K562 (cell line): ENCODE measurements around the gene SMARCB1. TPM values are rescaled to one million over a fixed set of nuclear protein-coding genes. Genes with fewer than 3 reads are reported as not detected.
A peak's percentile ranks its signal among the peaks of the same experiment; 100 is the strongest.

Experiments
- ATAC-seq: fragments of 200-7000 bp; cut with Tn5 transposase; 3 replicates; pipeline ENCODE4 v1.9.1; 2020; ENCODE audit warnings: moderate library complexity
- BruUV-seq: library from RNA; stranded (reverse); fragments of 400-500 nt; replicated peaks from 2 replicates; lab custom pipeline; 2021; lab: Mats Ljungman, UMichigan
- CTCF ChIA-PET: fragments of 300-600 bp; formaldehyde crosslinking; extraction: SDS; loops from one replicate; lab custom pipeline; 2021; ENCODE audit warnings: low intra/inter-chr PET ratio; lab: Yijun Ruan, JAX
- POLR2A ChIA-PET: fragments of 300-600, 350-650 bp; sonication (Branson Sonifier 250); formaldehyde crosslinking; extraction: SDS; loops from one replicate; lab custom pipeline; 2021; ENCODE audit warnings: antibody characterized with exemption, inconsistent platforms; lab: Yijun Ruan, JAX
- DNase-seq, 4 experiments: peaks; one replicate each; pipeline versions ENCODE4 v3.0.0 to v3.0.0-alpha.2; 2011 to 2018; ENCODE audit warnings: low spot score in 3 of 4, mixed read lengths in 3 of 4; ENCODE audit errors: extremely low read depth in 1 of 4
- FAIRE-seq: peaks from 2 replicates; lab custom pipeline; 2011; peaks lifted over from hg19 to GRCh38; lab: Jason Lieb, UNC
- H2AFZ ChIP-seq: 2 replicates; pipeline ENCODE4 v1.6.0; 2011; ENCODE audit warnings: low read depth, low read length, control low read depth, inconsistent platforms
- H3K27ac ChIP-seq: fragments of 200-600 bp; 3 replicates; pipeline ENCODE4 v1.8.0; 2011; ENCODE audit warnings: low read depth, mild to moderate bottlenecking, control low read depth, inconsistent platforms, low read length, moderate library complexity, mixed read lengths; ENCODE audit errors: extremely low read depth
- H3K27me3 ChIP-seq, 2 experiments: fragments of 300-600 bp in 1 of 2; 2 replicates in 1 of 2; 3 replicates in 1 of 2; pipeline versions ENCODE4 v1.6.0 to v1.8.0; 2011; ENCODE audit warnings: inconsistent platforms in 2 of 2, low read length in 2 of 2, mild to moderate bottlenecking in 1 of 2, mixed read lengths in 1 of 2, moderate library complexity in 1 of 2; ENCODE audit not compliant: control insufficient read depth in 2 of 2, insufficient read depth in 2 of 2
- H3K36me3 ChIP-seq: fragments of 300-600 bp; 3 replicates; pipeline ENCODE4 v1.8.0; 2011; ENCODE audit warnings: mild to moderate bottlenecking, low read length, inconsistent platforms; ENCODE audit not compliant: control insufficient read depth, insufficient read depth
- H3K4me1 ChIP-seq, 2 experiments: fragments of 200-600 bp in 1 of 2; replicated peaks in 1 of 2; 2 replicates in 1 of 2; 3 replicates in 1 of 2; pipeline versions ENCODE4 v1.5.1 to v1.8.0; 2011; ENCODE audit warnings: inconsistent platforms in 2 of 2, low read length in 2 of 2, mild to moderate bottlenecking in 1 of 2, mixed read lengths in 1 of 2, moderate library complexity in 1 of 2; ENCODE audit not compliant: control insufficient read depth in 2 of 2, insufficient read depth in 2 of 2
- H3K4me2 ChIP-seq: 2 replicates; pipeline ENCODE4 v1.6.1; 2011; ENCODE audit warnings: low read length, control low read depth, inconsistent platforms, mixed read lengths; ENCODE audit not compliant: insufficient read depth
- H3K4me3 ChIP-seq: fragments of 200-600 bp; sonication (generic), shearing (Covaris generic); 2 replicates; pipeline ENCODE4 v1.5.1; 2016; ENCODE audit warnings: control low read depth, inconsistent platforms
- H3K79me2 ChIP-seq: fragments of 200-600 bp; 3 replicates; pipeline ENCODE4 v1.8.0; 2011; ENCODE audit warnings: low read length, inconsistent platforms; ENCODE audit not compliant: control insufficient read depth, insufficient read depth
- H3K9ac ChIP-seq, 2 experiments: 2 replicates each; pipeline versions ENCODE4 v1.6.0 to v1.6.1; 2011; ENCODE audit warnings: low read depth in 2 of 2, low read length in 2 of 2, control low read depth in 1 of 2, inconsistent platforms in 1 of 2, mild to moderate bottlenecking in 1 of 2, mixed read lengths in 1 of 2; ENCODE audit not compliant: insufficient read depth in 1 of 2
- H3K9me1 ChIP-seq: one replicate; pipeline ENCODE4 v1.6.0; 2011; ENCODE audit warnings: inconsistent platforms, mild to moderate bottlenecking, low read length, moderate library complexity; ENCODE audit not compliant: control insufficient read depth, insufficient read depth
- H3K9me3 ChIP-seq: replicated peaks from 2 replicates; pipeline ENCODE4 v1.5.1; 2011; ENCODE audit warnings: low read depth, low read length, inconsistent platforms; ENCODE audit not compliant: control insufficient read depth, insufficient read depth
- H4K20me1 ChIP-seq: replicated peaks from 2 replicates; pipeline ENCODE4 v1.6.1; 2011; ENCODE audit warnings: low read length, inconsistent platforms, mixed read lengths; ENCODE audit not compliant: control insufficient read depth, insufficient read depth
- ARHGAP35 ChIP-seq: fragments of 450-650 bp; IDR thresholded peaks from 2 replicates; pipeline ENCODE4 v1.6.1; 2018; ENCODE audit not compliant: partially characterized antibody
- IFI16 ChIP-seq: fragments of 250-450 bp; sonication (Bioruptor Pico); IDR thresholded peaks from 2 replicates; pipeline ENCODE4 v2.1.2; 2022; ENCODE audit warnings: mild to moderate bottlenecking, inconsistent platforms
- KLF16 ChIP-seq: IDR thresholded peaks from 2 replicates; pipeline ENCODE4 v1.6.1; 2016; ENCODE audit warnings: antibody characterized with exemption
- MYNN ChIP-seq, 2 experiments: sonication (generic); formaldehyde crosslinking in 1 of 2; IDR thresholded peaks; 2 replicates each; pipeline versions ENCODE4 v1.5.0 to v1.6.1; 2016 to 2020; ENCODE audit warnings: antibody characterized with exemption in 1 of 2, missing genetic modification reagents in 1 of 2
- ZNF146 ChIP-seq: IDR thresholded peaks from one replicate; pipeline ENCODE4 v1.6.1; 2018; ENCODE audit warnings: missing compliant biosample characterization; ENCODE audit not compliant: unreplicated experiment
- WGBS: fragments of 100-300 bp; shearing (Covaris generic); methylation state at CpG from one replicate; pipeline ENCODE4 v1.1.6; 2016; ENCODE audit warnings: low coverage, mixed read lengths; ENCODE audit not compliant: insufficient coverage; ENCODE audit errors: missing lambda C conversion rate; 5-methylcytosine and 5-hydroxymethylcytosine counted together
- in situ Hi-C: fragments of 300-500 bp; cut with MboI; formaldehyde crosslinking; loops from 4 replicates; pipeline ENCODE4 v1.15.0; 2018; ENCODE audit warnings: inconsistent platforms, mixed read lengths
- intact Hi-C: fragments of 100-400 bp; cut with micrococcal nuclease; formaldehyde crosslinking; loops from 2 replicates; pipeline ENCODE4 v1.14.2; 2022
- polyA plus RNA-seq, 8 experiments: library from polyadenylated mRNA; depleted of rRNA in 4 of 8; stranded (reverse) in 5 of 8; unstranded in 3 of 8; fragments of >200 nt; fragmentation: Nextera tagmentation in 2 of 8; fragmentation: Illumina TruSeq in 1 of 8; extraction: Ambion mirVana in 2 of 8; extraction: Trizol in 1 of 8; gene quantifications; 2 replicates each; pipeline versions ENCODE4 v1.2.1 to v1.2.3, GENCODE V29; 2011 to 2014; ENCODE audit warnings: inconsistent platforms in 1 of 8, missing spikeins in 1 of 8
- total RNA-seq, 7 experiments: library from RNA; depleted of rRNA in 6 of 7; stranded (reverse); fragments of >200 nt in 6 of 7; fragmentation: Illumina TruSeq in 2 of 7; extraction: Trizol in 2 of 7; gene quantifications; 2 replicates each; pipeline versions ENCODE4 v1.2.1 to v1.2.3, GENCODE V29; 2011 to 2021; ENCODE audit warnings: low replicate concordance in 1 of 7

Gene SMARCB1
- total and polyA plus RNA-seq, 9 of the 15 experiments (the other 6 are each of a cell fraction or from before 2014, with no cell fraction given) = 1.2 to 113 (median 65.4) TPM

DNA sequence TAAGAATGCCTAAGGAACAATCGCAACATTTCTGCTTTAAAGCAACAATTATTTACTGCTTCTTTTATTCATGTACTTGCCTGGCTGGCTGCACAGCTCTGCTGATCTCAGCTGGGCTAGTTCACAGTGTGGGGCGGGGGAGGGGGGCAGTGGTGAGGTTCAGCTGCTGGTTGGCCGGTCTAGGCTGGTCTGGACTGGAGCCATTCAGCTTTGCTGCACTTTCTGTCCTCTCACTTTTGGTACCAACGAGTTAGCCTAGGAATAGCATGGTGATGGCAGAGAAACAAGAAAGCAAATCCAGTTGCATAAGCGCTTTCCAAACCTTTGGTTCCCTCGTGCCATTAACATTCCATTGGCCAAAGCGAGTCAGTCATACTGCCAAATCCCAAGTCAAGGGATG lies 91.5 kb downstream of the SMARCB1 start (continued):
- TF ChIP-seq KLF16 (peak; percentile 76; the same call in 1 of the 2 replicates), IFI16 (CRISPR knock-in tag) (no peak)

DNA sequence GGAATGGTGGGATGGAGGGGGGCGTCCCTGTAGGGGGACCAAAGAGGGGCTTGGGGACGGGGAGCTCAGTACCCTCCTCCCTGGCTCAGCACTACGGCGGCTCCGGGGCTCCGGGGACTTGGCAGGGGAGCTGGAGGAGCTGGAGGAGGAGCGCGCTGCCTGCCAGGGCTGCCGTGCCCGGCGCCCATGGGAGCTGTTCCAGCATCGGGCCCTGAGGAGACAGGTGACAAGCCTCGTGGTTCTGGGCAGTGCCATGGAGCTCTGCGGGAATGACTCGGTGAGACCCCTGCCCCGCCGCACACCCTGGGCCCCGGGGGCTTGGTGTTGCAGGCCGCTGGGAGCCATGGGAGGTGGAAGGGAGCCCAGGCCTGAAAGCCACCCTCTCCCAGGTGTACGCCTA lies 95.6 kb downstream of the SMARCB1 start:
- H3K4me3 ChIP-seq = no peak overlapping the region
- H3K9me3 ChIP-seq = no peaks in the 10 kb centered on the region
- no peak overlapping the region for H3K27ac ChIP-seq
- WGBS = 50% methylated on average over 4 of the region's 20 CpGs
- ChIA-PET POLR2A (interaction anchor here (0.5 to 0.9 kb wide), 3 partner anchors 17 to 222 kb away, joined by 3 read pairs; no protein-coding TSS in a partner anchor), CTCF (no interaction called here)
- intact Hi-C loops (no loop called here), in situ Hi-C loops (no loop called here)
- BruUV-seq = no TSS peak
- no peaks in the 10 kb centered on the region for H3K9me1 ChIP-seq
- ATAC-seq = no peak
- H3K27me3 ChIP-seq = no peaks in the 10 kb centered on the region
- no peak for DNase-seq
- FAIRE-seq = no peak
- H3K9ac ChIP-seq = no peak overlapping the region; a peak in 1 of 4 replicates
- no peak overlapping the region for H3K4me2 ChIP-seq
- H4K20me1 ChIP-seq = no peaks in the 10 kb centered on the region
- H2AFZ ChIP-seq = no peak overlapping the region
- H3K79me2 ChIP-seq = no peaks in the 10 kb centered on the region
- H3K36me3 ChIP-seq = no peaks in the 10 kb centered on the region
- no peak for TF ChIP-seq ZNF146 (CRISPR knock-in tag)
- no peak for TF ChIP-seq ARHGAP35
- no peak for TF ChIP-seq MYNN (IDR thresholded peaks at IDR 0.05)
- TF ChIP-seq MYNN (CRISPR knock-in tag; IDR thresholded peaks at IDR 0.05) = no peak
- TF ChIP-seq, all 486 proteins: peak for 0
- peaks cover 0 to 12% of the 10 kb centered on the region in 2 experiments; a peak in 3 of 5 replicates for H3K4me1 ChIP-seq
